GM18498 (cell line): ENCODE measurements around the gene TNPO3.

Source experiments
- ATAC-seq: cut with Tn5 transposase; IDR thresholded peaks from one replicate; pipeline ENCODE4 v1.9.1; 2021; ENCODE audit warnings: mild to moderate bottlenecking, moderate library complexity; ENCODE audit not compliant: unreplicated experiment

The TNPO3 gene

DNA sequence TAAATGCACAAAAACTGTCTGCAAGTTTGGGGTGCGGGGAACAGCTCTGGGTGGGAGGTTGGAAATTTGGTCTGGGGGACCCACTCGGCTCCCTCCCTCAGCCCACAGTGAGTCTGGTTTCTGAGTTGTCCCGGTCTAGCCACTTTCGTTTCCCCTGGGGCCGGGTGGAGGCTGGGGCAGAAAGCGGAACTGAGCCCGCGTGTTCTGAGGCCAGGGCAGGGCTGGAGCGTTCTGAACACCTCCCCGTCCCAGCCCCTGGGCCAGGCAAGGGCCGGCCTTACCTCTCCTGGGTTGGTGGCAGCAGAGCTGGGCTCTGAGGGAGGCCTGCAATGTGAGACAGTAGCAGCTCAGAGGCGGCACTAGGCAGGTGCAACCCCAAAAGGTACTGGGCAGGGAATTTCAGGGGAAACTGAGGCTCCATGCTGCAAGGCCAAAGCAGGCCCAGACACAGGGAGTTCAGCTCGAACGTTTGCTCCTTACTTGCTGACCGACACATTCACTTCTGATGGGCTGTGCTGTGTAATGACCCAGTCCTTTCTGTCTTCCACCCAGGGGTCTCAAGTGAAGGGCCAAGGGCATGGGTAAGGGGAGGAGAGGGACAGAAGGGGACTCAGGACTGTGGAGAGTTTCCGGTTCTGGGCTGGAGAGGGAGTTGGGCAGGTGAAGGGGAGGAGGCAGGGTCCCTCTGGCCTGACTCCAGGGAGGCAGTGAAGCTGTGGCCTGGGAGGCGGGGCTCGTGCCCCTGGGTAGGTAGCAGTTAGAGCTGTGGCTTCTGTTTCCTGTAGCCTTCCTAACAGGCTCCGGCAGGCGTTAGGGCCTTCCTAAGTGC is 114.2 kb downstream of the TNPO3 start:
- ATAC-seq = peak; percentile 58

DNA sequence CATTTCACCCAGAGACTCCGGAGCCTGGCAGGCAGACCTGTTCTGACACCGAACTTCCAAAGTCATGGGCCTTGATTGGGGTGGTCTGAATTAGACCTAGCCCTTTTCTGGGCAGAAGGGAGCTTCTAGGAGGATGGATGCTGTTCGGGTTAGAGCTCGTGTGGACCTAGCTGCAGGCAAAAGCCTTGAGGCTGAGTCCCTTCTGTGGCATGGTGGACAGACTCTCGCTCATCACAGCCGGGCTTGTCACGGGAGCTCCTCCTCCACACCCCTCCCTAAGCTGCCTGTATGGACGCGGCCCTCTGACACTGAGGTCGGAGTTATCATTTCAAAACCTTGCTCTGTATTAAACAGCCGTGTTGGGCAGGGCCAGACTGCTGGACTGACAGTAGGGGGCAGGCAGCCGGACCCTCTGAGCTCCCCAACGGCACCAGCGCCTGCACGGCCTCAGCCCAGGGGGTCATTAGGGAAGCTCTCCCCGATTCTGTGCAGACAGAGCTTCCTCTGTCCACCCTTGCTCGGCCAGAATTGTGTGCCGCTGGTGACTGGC is 115.0 kb downstream of the TNPO3 start:
- ATAC-seq = peak; percentile 25

GRCh38 chr7:128939075-128939860 is 115.6 kb downstream of the TNPO3 start:
- ATAC-seq = no peak

- no peak for ATAC-seq
These were observed 116.3 kb downstream of the TNPO3 start for GRCh38 chr7:128938544-128939074.

DNA sequence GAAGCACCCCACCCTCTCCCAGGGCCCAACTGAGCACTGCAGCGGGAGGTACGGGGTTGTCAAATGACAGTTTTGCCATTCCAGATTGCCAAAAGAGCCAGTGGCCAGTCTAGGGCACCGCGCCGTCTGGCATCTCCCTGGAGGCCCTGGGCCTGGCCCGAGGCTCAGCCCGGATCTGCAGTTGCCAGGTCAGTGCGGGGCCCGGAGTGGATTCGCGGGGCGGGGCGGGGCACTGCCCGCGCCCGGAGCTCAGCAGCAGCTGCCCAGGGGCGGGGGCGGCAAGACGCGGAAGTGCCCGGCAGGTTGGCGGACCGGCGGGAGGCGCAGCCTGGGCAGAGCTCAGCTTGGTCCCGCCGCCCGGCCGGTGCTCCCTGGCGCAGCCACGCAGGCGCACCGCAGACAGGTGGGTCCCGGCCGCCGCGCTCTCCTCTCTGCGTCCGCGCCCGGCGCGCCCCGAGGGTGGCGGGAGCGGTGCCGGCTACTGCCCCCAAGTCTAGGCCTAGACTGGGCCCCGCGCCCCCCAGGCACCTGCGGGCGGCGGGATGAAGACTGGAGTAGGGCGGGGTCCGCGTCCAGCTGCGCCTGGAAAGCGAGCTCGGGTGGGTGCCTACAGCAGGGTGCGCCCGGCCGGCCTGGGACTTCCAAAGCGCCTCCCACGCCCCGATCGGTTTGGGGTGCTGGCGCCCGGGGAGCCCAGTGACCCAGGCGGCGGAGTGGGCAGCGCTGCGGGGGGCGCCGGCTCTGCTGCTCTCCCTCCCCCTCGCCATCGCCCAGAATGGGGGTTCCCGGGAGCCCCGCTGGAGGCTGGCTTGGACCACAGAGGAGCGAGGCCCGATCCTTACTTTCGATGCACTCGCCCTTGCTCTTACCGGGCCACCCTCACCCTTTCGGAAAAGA is 117.0 kb downstream of the TNPO3 start, which contains the start of gene IRF5:
TSS of gene IRF5 (plus strand) at position 281 of the 897 bp plus-strand sequence. CDS start 4,155 bp downstream, outside the sequence.
- ATAC-seq = peak; percentile 17

DNA sequence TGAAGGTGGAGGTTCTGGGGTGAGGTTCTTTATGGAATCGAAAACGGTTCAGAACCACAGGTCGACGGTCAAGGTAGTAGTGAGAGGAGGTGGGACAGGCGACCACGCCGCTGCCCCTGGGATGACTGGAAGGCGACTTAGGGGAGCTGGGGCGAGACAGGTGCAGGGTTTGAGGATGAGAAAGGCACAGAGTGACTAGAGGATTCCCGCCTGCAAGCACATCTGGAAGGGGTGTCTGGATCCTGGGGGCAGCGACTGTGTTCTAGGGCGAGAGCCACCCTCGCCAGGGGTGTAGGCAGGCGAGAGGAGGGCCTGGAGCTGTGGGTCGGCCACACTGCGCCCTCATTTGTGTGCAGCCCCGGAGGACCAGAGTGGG is 117.7 kb downstream of the TNPO3 start:
- peak; percentile 3 for ATAC-seq

- ATAC-seq = no peak
These were observed 118.1 kb downstream of the TNPO3 start for GRCh38 chr7:128936798-128937197.

- ATAC-seq = no peak
These were observed 119.6 kb downstream of the TNPO3 start for GRCh38 chr7:128935342-128935730.

GRCh38 chr7:128934361-128935341 is 120.3 kb downstream of the TNPO3 start:
- ATAC-seq = peak; percentile 40

DNA sequence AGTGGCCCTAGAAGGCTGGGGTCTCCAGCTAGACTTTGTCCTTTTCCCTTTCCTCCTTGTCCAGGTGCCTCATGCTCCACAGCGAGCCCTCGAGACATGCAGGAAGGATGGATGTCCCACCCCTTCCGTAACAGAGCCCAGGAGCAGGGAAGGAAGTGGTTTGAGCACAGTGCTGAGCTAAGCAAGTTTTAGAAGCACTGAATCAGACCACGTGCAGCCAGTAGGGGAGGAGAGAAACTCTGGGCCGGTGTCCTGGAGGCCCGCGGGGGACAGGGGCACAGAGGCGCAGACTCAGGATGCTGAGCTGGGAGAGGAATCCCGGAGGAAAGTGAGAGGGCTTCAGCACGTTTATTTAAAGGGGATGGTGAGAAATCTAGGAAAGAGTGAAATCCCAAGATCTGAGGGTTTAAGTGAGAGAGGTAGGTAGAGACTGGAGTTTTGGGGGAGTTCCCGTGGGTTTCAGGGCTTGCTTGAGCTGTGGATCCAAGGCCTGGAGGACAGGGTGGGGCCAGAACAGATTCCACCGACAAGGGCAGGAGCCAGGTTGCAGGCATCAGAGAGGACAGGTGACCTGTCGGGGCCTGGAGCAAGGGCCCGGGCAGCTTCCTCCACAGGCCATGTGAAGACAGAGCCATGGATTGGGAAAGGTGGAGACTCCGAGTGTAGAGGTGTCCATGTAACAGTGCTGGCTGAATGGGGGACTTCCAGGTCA is 121.6 kb downstream of the TNPO3 start:
- peak; percentile 31 for ATAC-seq

- ATAC-seq = no peak
These were observed 122.1 kb downstream of the TNPO3 start for GRCh38 chr7:128932862-128933179.

DNA sequence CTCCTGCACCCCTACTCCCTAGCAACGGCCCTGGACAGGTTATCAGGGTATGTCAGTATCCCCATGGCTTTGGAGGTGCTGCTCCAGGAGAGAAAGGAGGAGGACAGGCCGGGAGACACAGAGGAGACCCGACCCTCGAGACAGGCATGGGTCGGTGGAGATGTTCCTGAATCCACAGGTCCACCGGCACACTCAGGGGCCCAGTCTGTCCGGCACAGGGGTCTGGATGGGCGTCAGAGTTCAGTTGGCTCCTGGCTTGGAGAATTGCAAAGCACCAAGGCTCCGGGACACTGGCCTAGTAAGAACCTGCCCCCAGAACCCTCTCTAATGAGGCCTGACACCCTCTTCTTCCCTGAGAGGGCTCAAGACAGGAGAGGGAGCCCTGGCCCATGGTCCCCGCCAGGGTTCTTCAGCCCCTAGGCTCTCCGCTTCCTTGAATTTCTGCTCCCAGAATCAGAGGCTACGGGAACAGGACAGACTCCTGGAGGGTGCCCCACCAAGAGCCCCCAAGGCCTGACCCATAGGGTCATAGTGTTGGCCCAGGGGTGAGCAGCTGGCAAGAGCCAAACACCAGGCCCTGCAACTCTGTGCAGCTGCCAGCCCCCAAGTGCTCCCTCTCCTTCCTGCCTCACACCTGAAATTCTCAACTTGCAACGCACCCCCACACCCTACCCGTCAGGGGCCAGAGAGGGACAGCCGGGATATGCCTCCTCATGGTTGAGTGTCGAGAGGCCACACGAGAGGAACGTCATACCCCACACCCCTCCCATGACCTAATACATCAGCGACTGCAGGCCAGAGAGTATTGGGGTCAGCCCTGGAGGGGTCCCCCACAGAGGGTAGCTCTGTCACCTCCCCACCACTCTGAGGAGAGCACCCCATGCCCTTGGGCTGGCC is 122.7 kb downstream of the TNPO3 start:
- no peak for ATAC-seq

DNA sequence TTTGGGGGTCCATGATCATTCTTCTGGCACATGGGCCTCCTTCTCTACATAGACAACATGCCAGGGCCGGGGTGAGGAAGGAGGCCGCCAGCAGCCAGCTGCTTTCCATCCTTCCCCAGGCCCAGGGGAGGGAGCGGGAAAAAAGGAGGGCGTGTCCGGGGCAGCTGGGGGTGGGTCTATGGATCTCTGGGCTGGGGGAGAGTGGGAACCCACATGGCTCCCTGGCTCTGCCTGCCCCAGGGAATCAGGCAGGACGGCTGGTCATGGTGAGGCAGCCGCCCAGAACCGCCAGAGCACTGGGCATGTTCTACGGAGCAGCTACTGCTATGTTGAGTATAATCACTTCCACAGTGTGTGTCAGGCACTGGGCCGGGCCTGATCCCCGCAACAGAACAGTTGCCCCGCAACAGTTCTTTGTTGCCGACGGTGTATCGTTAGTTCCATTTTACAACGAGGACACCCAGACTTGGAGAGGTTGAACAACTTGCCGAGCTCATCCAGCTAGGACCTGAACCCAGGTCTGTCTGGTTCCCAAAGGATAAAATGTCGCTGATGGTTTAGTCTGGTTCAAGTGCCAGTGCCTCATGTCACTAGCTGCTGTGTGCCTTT is 123.6 kb downstream of the TNPO3 start:
- no peak for ATAC-seq

DNA sequence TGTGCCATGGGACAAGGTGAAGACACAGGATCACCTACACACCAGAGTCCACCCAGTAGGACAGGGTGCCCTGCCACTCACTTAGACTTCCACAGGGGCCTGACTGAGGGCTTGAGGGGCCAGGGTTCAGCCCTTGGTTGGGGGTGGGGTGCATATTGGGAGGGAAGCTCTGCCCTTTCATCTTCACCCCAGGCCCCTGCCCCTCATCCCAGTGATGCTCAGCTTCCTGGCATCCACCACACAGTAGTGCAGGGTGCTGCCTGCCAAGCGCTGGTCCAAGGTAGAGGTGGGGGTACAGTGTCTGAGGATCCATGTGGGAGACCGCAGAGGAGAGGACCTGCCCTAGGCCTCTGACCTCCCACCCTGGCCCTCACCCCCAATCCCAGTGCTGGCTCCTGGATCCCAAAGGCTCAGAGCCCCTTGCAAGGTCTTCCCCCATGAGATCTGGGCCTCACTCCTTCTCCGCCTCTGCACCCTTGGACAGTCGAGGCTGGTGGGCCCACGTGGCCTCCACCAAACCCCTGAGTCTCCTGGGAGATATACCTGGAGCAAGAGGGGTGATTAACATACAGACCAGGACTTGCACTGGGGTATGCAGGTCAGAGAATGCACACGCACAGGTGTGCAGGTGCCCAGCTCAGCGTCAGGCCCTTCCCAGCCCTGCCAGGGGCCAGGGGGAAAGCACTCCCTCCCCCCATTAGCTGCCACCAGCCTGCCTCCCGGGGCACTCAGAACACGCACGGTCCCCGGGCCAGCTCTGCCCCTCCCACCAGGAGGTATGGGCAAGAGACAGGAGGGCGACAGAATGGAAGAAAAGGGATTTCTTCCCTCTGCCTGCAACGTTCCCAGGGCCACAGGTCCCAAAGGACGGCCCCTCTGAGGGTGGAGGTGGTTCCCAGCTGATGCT is 125.8 kb downstream of the TNPO3 start:
- ATAC-seq = no peak

- no peak for ATAC-seq
These were observed 126.6 kb downstream of the TNPO3 start for GRCh38 chr7:128928159-128928813.
